ENCODE results near the gene LMTK3. TPM values are rescaled to one million over a fixed set of nuclear protein-coding genes. Genes with fewer than 3 reads are reported as not detected.
A peak's percentile ranks its signal among the peaks of the same experiment; 100 is the strongest.

The LMTK3 gene
- total RNA-seq, 3 donors from 2014 or later (not counting 1 experiment from before 2014, with no cell fraction given): 0.64 to 2.9 (median 1.9) TPM

GRCh38 chr19:48444936-48445200 is 66.8 kb downstream of the LMTK3 start:
- no peaks in the 10 kb centered on the region for H3K36me3 Mint-ChIP-seq

GRCh38 chr19:48444129-48444935 is 67.3 kb downstream of the LMTK3 start:
- no peak for ATAC-seq

More at GRCh38 chr19:48444936-48445200, 66.8 kb downstream of the LMTK3 start:
- H3K9me3 Mint-ChIP-seq: no peaks in the 10 kb centered on the region
- intact Hi-C loops (cut with micrococcal nuclease): no loop called here
- Histone ChIP-seq H3K27me3 (ENCODE audit: control insufficient read depth, insufficient read depth, low read length) (peaks cover 20% of the 10 kb centered on the region), H3K9me3 (ENCODE audit: control insufficient read depth, insufficient read depth, low read length) (no peaks in the 10 kb centered on the region), H3K27ac (ENCODE audit: low read length) (no peak overlapping the region), H3K4me3 (ENCODE audit: low read length) (peak overlapping the region; percentile 95), H3K36me3 (ENCODE audit: control insufficient read depth, insufficient read depth, low read length) (peaks cover 17% of the 10 kb centered on the region), H3K4me1 (ENCODE audit: control insufficient read depth, insufficient read depth, low read length) (peaks cover 28% of the 10 kb centered on the region)
- peaks cover 9 to 20% of the 10 kb centered on the region in 2 donors for H3K27me3 Mint-ChIP-seq (ENCODE audit: low read depth in 2 of 2)
- TF ChIP-seq, protein P1, sequence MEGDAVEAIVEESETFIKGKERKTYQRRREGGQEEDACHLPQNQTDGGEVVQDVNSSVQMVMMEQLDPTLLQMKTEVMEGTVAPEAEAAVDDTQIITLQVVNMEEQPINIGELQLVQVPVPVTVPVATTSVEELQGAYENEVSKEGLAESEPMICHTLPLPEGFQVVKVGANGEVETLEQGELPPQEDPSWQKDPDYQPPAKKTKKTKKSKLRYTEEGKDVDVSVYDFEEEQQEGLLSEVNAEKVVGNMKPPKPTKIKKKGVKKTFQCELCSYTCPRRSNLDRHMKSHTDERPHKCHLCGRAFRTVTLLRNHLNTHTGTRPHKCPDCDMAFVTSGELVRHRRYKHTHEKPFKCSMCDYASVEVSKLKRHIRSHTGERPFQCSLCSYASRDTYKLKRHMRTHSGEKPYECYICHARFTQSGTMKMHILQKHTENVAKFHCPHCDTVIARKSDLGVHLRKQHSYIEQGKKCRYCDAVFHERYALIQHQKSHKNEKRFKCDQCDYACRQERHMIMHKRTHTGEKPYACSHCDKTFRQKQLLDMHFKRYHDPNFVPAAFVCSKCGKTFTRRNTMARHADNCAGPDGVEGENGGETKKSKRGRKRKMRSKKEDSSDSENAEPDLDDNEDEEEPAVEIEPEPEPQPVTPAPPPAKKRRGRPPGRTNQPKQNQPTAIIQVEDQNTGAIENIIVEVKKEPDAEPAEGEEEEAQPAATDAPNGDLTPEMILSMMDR (IDR thresholded peaks at IDR 0.05): no peak
- no peak for DNase-seq
- peak overlapping the region; percentile 93 for H3K4me3 Mint-ChIP-seq
- H3K4me1 Mint-ChIP-seq: peaks cover 30 to 33% of the 10 kb centered on the region in 2 donors
- peak overlapping the region; percentile 95 to 96 for H3K27ac Mint-ChIP-seq
- no peak for ATAC-seq
- WGBS (ENCODE audit: insufficient coverage): 65% methylated on average over 2 of the region's 3 CpGs

DNA sequence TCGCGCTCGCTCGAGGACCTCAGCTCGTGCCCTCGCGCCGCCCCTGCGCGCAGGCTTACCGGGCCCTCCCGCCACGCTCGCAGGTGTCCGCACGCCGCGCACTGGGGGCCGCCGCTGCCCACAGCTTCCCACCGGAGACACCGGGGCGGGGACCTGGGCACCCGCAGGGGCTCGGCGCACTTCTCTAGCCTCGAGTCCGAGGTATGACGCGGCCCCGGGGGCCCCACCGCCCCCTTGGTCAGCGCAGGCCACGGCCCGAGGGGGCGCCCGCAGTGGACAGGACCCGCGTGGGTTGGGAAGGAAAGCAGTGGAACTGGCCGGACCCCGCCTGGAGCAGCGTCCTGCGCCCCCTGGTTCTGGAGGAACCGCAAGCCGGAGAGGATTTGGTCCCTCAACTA is 67.9 kb downstream of the LMTK3 start:
- Histone ChIP-seq H3K4me1 (ENCODE audit: control insufficient read depth, insufficient read depth, low read length) (peaks cover 28% of the 10 kb centered on the region), H3K27me3 (ENCODE audit: control insufficient read depth, insufficient read depth, low read length) (peaks cover 20% of the 10 kb centered on the region), H3K36me3 (ENCODE audit: control insufficient read depth, insufficient read depth, low read length) (peaks cover 9% of the 10 kb centered on the region), H3K27ac (ENCODE audit: low read length) (no peak overlapping the region), H3K9me3 (ENCODE audit: control insufficient read depth, insufficient read depth, low read length) (no peaks in the 10 kb centered on the region), H3K4me3 (ENCODE audit: low read length) (no peak overlapping the region)
- H3K4me3 Mint-ChIP-seq: no peak overlapping the region
- H3K9me3 Mint-ChIP-seq: no peaks in the 10 kb centered on the region
- peak in 1 of 2 donors; percentile 27 for DNase-seq
- ATAC-seq: no peak
- H3K36me3 Mint-ChIP-seq: no peaks in the 10 kb centered on the region
- intact Hi-C loops (cut with micrococcal nuclease): no loop called here
- H3K27ac Mint-ChIP-seq: no peak overlapping the region
- peaks cover 29 to 32% of the 10 kb centered on the region in 2 donors for H3K4me1 Mint-ChIP-seq
- peaks cover 9 to 23% of the 10 kb centered on the region in 2 donors for H3K27me3 Mint-ChIP-seq (ENCODE audit: low read depth in 2 of 2)
- TF ChIP-seq, protein P1 (IDR thresholded peaks at IDR 0.05): no peak
- 4% methylated on average over 45 of the region's 45 CpGs for WGBS (ENCODE audit: insufficient coverage)

More at GRCh38 chr19:48444129-48444935, 67.3 kb downstream of the LMTK3 start:
- H3K4me3 ChIP-seq (ENCODE audit: low read length): no peak overlapping the region
- 17% methylated on average over 38 of the region's 38 CpGs for WGBS (ENCODE audit: insufficient coverage)
- H3K36me3 ChIP-seq (ENCODE audit: control insufficient read depth, insufficient read depth, low read length): peaks cover 12% of the 10 kb centered on the region
- DNase-seq: peak in 1 of 2 donors; percentile 28
- peaks cover 28% of the 10 kb centered on the region for H3K4me1 ChIP-seq (ENCODE audit: control insufficient read depth, insufficient read depth, low read length)
- intact Hi-C loops (cut with micrococcal nuclease): no loop called here
- no peak overlapping the region for H3K27ac ChIP-seq (ENCODE audit: low read length)
- no peaks in the 10 kb centered on the region for H3K9me3 ChIP-seq (ENCODE audit: control insufficient read depth, insufficient read depth, low read length)
- TF ChIP-seq, protein P1 (IDR thresholded peaks at IDR 0.05): no peak
- peaks cover 9 to 23% of the 10 kb centered on the region in 2 donors for H3K27me3 Mint-ChIP-seq (ENCODE audit: low read depth in 2 of 2)
- H3K27ac Mint-ChIP-seq: peak overlapping the region; percentile 95 to 96
- H3K36me3 Mint-ChIP-seq: no peaks in the 10 kb centered on the region
- peaks cover 30 to 33% of the 10 kb centered on the region in 2 donors for H3K4me1 Mint-ChIP-seq
- H3K27me3 ChIP-seq (ENCODE audit: control insufficient read depth, insufficient read depth, low read length): peaks cover 20% of the 10 kb centered on the region
- H3K9me3 Mint-ChIP-seq: no peaks in the 10 kb centered on the region
- H3K4me3 Mint-ChIP-seq: peak overlapping the region; percentile 93
